ENCODE results near the gene STAG3.
"Not testable (repeated sequence)": the region's sequence is repeated elsewhere in the genome, so short reads cannot be mapped to it uniquely, and the experiment has no call there.

- not testable (repeated sequence) for TF ChIP-seq CTCF, POLR2A (IDR thresholded peaks at IDR 0.05)
Observed at GRCh38 chr7:100244988-100245605, 67.4 kb downstream of the STAG3 start.
